ENCODE data around the gene CD74. TPM values are rescaled to one million over a fixed set of nuclear protein-coding genes. Genes with fewer than 3 reads are reported as not detected.

The CD74 gene
- total and polyA plus RNA-seq, 4 donors, result 176 to 327 (median 257) TPM

DNA sequence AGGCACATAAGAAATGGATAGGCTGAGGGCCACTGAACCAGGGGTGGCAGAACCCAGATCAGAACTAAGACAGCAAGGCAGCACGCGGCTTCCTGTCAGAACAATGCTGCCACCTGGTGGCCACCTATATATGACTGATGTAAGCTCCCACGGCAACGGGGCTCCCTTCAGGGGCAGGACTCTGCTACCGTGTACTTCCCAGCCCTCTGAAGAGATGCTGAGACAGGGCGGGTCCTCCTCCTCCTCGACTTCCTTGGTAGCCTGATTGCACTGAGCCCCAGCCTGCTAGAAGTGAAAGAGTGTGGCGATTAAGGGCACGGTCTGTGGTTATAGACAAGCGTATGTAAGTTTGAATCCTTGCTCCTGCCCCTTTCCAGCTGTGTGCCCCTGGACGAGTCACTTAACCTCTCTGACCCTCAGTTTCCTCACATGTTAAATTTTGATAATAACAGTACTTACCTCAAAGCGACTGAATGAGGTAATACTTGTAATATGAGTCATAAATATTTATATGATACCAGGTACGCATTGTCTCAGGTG is 23.5 kb upstream of the CD74 start:
- H3K4me3 ChIP-seq (ENCODE audit: low read depth in 1 of 3, low read length in 3 of 3), result no peak overlapping the region
- TF ChIP-seq RXRA (IDR thresholded peaks at IDR 0.05), result peak; percentile 48 to 61
- peak; percentile 90 to 96 for TF ChIP-seq RAD21 (IDR thresholded peaks at IDR 0.05)
- TF ChIP-seq, protein P1, sequence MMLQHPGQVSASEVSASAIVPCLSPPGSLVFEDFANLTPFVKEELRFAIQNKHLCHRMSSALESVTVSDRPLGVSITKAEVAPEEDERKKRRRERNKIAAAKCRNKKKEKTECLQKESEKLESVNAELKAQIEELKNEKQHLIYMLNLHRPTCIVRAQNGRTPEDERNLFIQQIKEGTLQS (IDR thresholded peaks at IDR 0.05), result no peak
- TF ChIP-seq, protein P2, sequence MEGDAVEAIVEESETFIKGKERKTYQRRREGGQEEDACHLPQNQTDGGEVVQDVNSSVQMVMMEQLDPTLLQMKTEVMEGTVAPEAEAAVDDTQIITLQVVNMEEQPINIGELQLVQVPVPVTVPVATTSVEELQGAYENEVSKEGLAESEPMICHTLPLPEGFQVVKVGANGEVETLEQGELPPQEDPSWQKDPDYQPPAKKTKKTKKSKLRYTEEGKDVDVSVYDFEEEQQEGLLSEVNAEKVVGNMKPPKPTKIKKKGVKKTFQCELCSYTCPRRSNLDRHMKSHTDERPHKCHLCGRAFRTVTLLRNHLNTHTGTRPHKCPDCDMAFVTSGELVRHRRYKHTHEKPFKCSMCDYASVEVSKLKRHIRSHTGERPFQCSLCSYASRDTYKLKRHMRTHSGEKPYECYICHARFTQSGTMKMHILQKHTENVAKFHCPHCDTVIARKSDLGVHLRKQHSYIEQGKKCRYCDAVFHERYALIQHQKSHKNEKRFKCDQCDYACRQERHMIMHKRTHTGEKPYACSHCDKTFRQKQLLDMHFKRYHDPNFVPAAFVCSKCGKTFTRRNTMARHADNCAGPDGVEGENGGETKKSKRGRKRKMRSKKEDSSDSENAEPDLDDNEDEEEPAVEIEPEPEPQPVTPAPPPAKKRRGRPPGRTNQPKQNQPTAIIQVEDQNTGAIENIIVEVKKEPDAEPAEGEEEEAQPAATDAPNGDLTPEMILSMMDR (IDR thresholded peaks at IDR 0.05; ENCODE audit: low read depth, low read length, missing input control), result peak; percentile 79
- TF ChIP-seq, protein P3, sequence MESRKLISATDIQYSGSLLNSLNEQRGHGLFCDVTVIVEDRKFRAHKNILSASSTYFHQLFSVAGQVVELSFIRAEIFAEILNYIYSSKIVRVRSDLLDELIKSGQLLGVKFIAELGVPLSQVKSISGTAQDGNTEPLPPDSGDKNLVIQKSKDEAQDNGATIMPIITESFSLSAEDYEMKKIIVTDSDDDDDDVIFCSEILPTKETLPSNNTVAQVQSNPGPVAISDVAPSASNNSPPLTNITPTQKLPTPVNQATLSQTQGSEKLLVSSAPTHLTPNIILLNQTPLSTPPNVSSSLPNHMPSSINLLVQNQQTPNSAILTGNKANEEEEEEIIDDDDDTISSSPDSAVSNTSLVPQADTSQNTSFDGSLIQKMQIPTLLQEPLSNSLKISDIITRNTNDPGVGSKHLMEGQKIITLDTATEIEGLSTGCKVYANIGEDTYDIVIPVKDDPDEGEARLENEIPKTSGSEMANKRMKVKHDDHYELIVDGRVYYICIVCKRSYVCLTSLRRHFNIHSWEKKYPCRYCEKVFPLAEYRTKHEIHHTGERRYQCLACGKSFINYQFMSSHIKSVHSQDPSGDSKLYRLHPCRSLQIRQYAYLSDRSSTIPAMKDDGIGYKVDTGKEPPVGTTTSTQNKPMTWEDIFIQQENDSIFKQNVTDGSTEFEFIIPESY (IDR thresholded peaks at IDR 0.05), result no peak

DNA sequence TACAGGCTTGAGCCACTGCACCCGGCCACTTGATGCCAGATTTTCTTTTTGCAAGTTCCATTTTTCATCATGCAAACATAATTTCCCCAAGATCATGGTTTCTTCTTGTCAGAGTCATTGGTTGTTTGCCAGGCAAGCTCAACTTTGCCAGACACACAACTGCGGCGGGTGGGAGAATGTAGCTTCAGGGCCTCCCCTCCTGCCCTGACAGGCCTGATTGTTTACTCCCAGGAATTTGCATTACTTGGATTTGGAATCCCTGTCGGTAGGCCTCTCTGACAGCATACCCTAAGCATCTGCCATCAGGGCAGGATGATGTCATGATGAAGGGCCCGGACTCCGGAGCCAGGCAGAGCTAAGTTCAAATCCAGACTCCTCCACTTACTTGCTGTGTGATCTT is 21.8 kb upstream of the CD74 start:
- H3K27ac ChIP-seq (ENCODE audit: low read depth in 1 of 2, low read length in 2 of 2), result no peak overlapping the region
- TF ChIP-seq SP1 (IDR thresholded peaks at IDR 0.05), result no peak
- TF ChIP-seq, protein P3 (IDR thresholded peaks at IDR 0.05), result no peak
- TF ChIP-seq, protein P1 (IDR thresholded peaks at IDR 0.05), result no peak
- no peak for TF ChIP-seq RXRA (IDR thresholded peaks at IDR 0.05)
- TF ChIP-seq, protein P4, sequence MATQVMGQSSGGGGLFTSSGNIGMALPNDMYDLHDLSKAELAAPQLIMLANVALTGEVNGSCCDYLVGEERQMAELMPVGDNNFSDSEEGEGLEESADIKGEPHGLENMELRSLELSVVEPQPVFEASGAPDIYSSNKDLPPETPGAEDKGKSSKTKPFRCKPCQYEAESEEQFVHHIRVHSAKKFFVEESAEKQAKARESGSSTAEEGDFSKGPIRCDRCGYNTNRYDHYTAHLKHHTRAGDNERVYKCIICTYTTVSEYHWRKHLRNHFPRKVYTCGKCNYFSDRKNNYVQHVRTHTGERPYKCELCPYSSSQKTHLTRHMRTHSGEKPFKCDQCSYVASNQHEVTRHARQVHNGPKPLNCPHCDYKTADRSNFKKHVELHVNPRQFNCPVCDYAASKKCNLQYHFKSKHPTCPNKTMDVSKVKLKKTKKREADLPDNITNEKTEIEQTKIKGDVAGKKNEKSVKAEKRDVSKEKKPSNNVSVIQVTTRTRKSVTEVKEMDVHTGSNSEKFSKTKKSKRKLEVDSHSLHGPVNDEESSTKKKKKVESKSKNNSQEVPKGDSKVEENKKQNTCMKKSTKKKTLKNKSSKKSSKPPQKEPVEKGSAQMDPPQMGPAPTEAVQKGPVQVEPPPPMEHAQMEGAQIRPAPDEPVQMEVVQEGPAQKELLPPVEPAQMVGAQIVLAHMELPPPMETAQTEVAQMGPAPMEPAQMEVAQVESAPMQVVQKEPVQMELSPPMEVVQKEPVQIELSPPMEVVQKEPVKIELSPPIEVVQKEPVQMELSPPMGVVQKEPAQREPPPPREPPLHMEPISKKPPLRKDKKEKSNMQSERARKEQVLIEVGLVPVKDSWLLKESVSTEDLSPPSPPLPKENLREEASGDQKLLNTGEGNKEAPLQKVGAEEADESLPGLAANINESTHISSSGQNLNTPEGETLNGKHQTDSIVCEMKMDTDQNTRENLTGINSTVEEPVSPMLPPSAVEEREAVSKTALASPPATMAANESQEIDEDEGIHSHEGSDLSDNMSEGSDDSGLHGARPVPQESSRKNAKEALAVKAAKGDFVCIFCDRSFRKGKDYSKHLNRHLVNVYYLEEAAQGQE (IDR thresholded peaks at IDR 0.05), result no peak
- no peak for TF ChIP-seq HNF4G (IDR thresholded peaks at IDR 0.05)
- TF ChIP-seq EGR1 (IDR thresholded peaks at IDR 0.05; ENCODE audit: low read depth in 2 of 2), result no peak
- no peak for TF ChIP-seq FOXA1 (IDR thresholded peaks at IDR 0.05)
- TF ChIP-seq, protein P5, sequence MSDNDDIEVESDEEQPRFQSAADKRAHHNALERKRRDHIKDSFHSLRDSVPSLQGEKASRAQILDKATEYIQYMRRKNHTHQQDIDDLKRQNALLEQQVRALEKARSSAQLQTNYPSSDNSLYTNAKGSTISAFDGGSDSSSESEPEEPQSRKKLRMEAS (IDR thresholded peaks at IDR 0.05), result no peak
- TF ChIP-seq FOXA2 (IDR thresholded peaks at IDR 0.05), result no peak
- TF ChIP-seq GABPA (IDR thresholded peaks at IDR 0.05 in 1 of 2, conservative IDR thresholded peaks at IDR 0.05 in 1 of 2), result no peak
- TF ChIP-seq HNF4A (conservative IDR thresholded peaks at IDR 0.05), result no peak
- TF ChIP-seq, protein P2 (IDR thresholded peaks at IDR 0.05; ENCODE audit: low read depth, low read length, missing input control), result no peak
- no peak for TF ChIP-seq NR2F2 (IDR thresholded peaks at IDR 0.05)
- H3K9me3 ChIP-seq (ENCODE audit: control insufficient read depth in 4 of 4, low read length in 3 of 4), result no peaks in the 10 kb centered on the region
- H3K36me3 ChIP-seq (ENCODE audit: control insufficient read depth in 4 of 4, insufficient read depth in 3 of 4, low read depth in 1 of 4, low read length in 3 of 4), result no peaks in the 10 kb centered on the region
- H3K27me3 ChIP-seq (ENCODE audit: control insufficient read depth in 4 of 4, insufficient read depth in 4 of 4, low read length in 3 of 4), result no peaks in the 10 kb centered on the region
- peaks cover 0 to 12% (median 1%) of the 10 kb centered on the region in 4 donors for H3K4me1 ChIP-seq (ENCODE audit: control insufficient read depth in 4 of 4, insufficient read depth in 4 of 4, low read length in 3 of 4)
- WGBS, result 80% methylated on average over 6 of the region's 6 CpGs
- no peak overlapping the region for H3K9ac ChIP-seq (ENCODE audit: low read depth in 1 of 2, low read length in 2 of 2)
- no peak overlapping the region for H3K4me3 ChIP-seq (ENCODE audit: low read depth in 1 of 3, low read length in 3 of 3)
- no peak for DNase-seq (ENCODE audit: low spot score)

More for the DNA sequence above, 23.5 kb upstream of the CD74 start:
- DNase-seq (ENCODE audit: low spot score), result peak; percentile 87
- WGBS, result 19% methylated on average over 13 of the region's 13 CpGs
- Histone ChIP-seq H3K9ac (ENCODE audit: low read depth in 1 of 2, low read length in 2 of 2) (peak overlapping the region in 1 of 2 donors; percentile 28), H3K36me3 (ENCODE audit: control insufficient read depth in 4 of 4, insufficient read depth in 3 of 4, low read depth in 1 of 4, low read length in 3 of 4) (no peaks in the 10 kb centered on the region), H3K27me3 (ENCODE audit: control insufficient read depth in 4 of 4, insufficient read depth in 4 of 4, low read length in 3 of 4) (no peaks in the 10 kb centered on the region), H3K4me1 (ENCODE audit: control insufficient read depth in 4 of 4, insufficient read depth in 4 of 4, low read length in 3 of 4) (peaks cover 0 to 8% (median 0%) of the 10 kb centered on the region in 4 donors), H3K27ac (ENCODE audit: low read depth in 1 of 2, low read length in 2 of 2) (no peak overlapping the region), H3K9me3 (ENCODE audit: control insufficient read depth in 4 of 4, low read length in 3 of 4) (no peaks in the 10 kb centered on the region)
